Fibroblast of the aortic adventitia (primary cell): Measurements from ENCODE around the gene C14orf119. TPM values are rescaled to one million over a fixed set of nuclear protein-coding genes. Genes with fewer than 3 reads are reported as not detected.

Source experiments
- DNase-seq: peaks from one replicate; pipeline ENCODE4 v3.0.0-alpha.2; 2010; ENCODE audit warnings: low read depth
- H3K4me3 ChIP-seq: 2 replicates; pipeline ENCODE4 v1.5.1; 2011; ENCODE audit warnings: low read depth, mild to moderate bottlenecking, control low read depth, low read length, moderate library complexity
- CTCF ChIP-seq: IDR thresholded peaks from 2 replicates; pipeline ENCODE4 v1.5.1; 2011; ENCODE audit warnings: mild to moderate bottlenecking, low read length, control low read depth, inconsistent platforms; ENCODE audit not compliant: insufficient read depth
- total RNA-seq: library from RNA; depleted of rRNA; stranded (reverse); fragments of >200 nt; gene quantifications from 2 replicates; pipeline ENCODE4 v1.2.3, GENCODE V29; 2012; ENCODE audit warnings: low replicate concordance

Gene C14orf119
- total RNA-seq, 1 donor, result 60.2 TPM

- TF ChIP-seq CTCF, result no peak
- H3K4me3 ChIP-seq, result no peak overlapping the region
- no peak for DNase-seq
Measured at GRCh38 chr14:23097786-23098185, 2.5 kb downstream of the C14orf119 start.

DNA sequence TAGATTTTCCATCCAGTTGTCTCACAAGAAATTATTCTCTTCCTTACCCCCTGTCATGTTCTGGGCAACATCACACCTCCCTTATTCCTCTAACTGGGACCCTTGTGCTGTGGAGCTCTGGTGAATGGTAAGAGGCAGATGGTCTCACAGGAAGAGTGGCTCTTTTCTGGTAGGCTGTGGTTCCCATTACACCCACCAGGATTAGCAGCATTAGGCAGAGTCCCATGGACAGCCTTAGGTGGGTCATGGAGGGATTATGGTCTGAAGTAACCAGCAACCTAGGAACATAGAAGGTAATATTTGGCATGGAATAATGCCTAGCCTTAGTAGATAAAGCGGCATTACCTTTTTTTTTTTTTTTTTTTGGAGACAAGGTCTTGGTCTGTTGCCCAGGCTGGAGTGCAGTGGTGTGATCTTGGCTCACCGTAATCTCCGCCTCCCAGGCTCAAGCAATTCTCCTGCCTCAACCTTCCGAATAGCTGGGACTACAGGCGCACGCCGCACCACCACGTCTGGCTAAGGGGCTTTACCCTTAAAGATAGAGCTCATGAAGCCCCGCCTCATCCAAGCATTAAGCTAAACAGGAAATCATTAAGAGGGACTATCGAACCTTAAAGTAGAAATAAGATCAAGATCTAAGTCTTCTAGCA lies 4.0 kb downstream of the C14orf119 start:
- no peak overlapping the region for H3K4me3 ChIP-seq
- no peak for DNase-seq
- TF ChIP-seq CTCF, result peak; percentile 29

- H3K4me3 ChIP-seq, result no peak overlapping the region
- TF ChIP-seq CTCF, result no peak
- no peak for DNase-seq
Measured at GRCh38 chr14:23101213-23101970, 6.1 kb downstream of the C14orf119 start.

GRCh38 chr14:23101986-23102625 lies 6.8 kb downstream of the C14orf119 start:
- no peak for TF ChIP-seq CTCF
- H3K4me3 ChIP-seq, result no peak overlapping the region
- DNase-seq, result no peak

GRCh38 chr14:23102801-23103200 lies 7.5 kb downstream of the C14orf119 start:
- TF ChIP-seq CTCF, result no peak
- DNase-seq, result no peak
- H3K4me3 ChIP-seq, result no peak overlapping the region

- H3K4me3 ChIP-seq, result no peak overlapping the region
- TF ChIP-seq CTCF, result no peak
- no peak for DNase-seq
Measured at GRCh38 chr14:23103581-23103980, 8.3 kb downstream of the C14orf119 start.
